Prostate gland (tissue), 2 donors: ENCODE measurements around the gene HERC3. TPM values are rescaled to one million over a fixed set of nuclear protein-coding genes. Genes with fewer than 3 reads are reported as not detected.
"Not testable (repeated sequence)": the region's sequence is repeated elsewhere in the genome, so short reads cannot be mapped to it uniquely, and the experiment has no call there.

Experiments
- DNase-seq: peaks from one replicate; pipeline ENCODE4 v3.0.0-alpha.2; 2019; ENCODE audit warnings: low spot score
- H3K27ac ChIP-seq, 2 donors: fragments of 200-600 bp; sonication (generic); 2 replicates each; pipeline ENCODE4 v1.5.1; 2017 to 2019
- H3K27me3 ChIP-seq: fragments of 200-600 bp; sonication (generic); replicated peaks from 2 replicates; pipeline ENCODE4 v1.5.1; 2019; ENCODE audit not compliant: insufficient read depth
- H3K36me3 ChIP-seq, 2 donors: fragments of 200-600 bp; sonication (generic); 1 replicate in 1 of 2; 2 replicates in 1 of 2; pipeline versions ENCODE4 v1.5.1 to v1.8.1; 2017 to 2019
- H3K4me1 ChIP-seq: fragments of 200-600 bp; sonication (generic); replicated peaks from 2 replicates; pipeline ENCODE4 v1.5.1; 2019
- H3K4me3 ChIP-seq, 2 donors: fragments of 200-600 bp; sonication (generic); 2 replicates each; pipeline ENCODE4 v1.5.1; 2017 to 2019
- H3K9me3 ChIP-seq: fragments of 200-600 bp; sonication (generic); 2 replicates; pipeline ENCODE4 v1.5.1; 2017
- POLR2A ChIP-seq: fragments of 450-650 bp; IDR thresholded peaks from one replicate; pipeline ENCODE4 v1.6.1; 2016; ENCODE audit warnings: antibody characterized with exemption, mild to moderate bottlenecking
- POLR2AphosphoS5 ChIP-seq: sonication (generic); formaldehyde crosslinking; IDR thresholded peaks from one replicate; pipeline ENCODE4 v1.6.1; 2017; ENCODE audit warnings: antibody characterized with exemption
- WGBS: methylation state at CpG from one replicate; pipeline ENCODE4 v1.1.5; 2018; 5-methylcytosine and 5-hydroxymethylcytosine counted together
- intact Hi-C: fragments of 100-400 bp; cut with DNase I; formaldehyde crosslinking; loops from one replicate; pipeline ENCODE4 v1.14.2; 2022
- total RNA-seq, 2 donors: library from RNA; depleted of rRNA; stranded (reverse); fragments of >200 nt; gene quantifications; one replicate each; pipeline ENCODE4 v1.1.0, GENCODE V29; 2016
- TF ChIP-seq, protein P1 (sequence below), 4 experiments: fragments of 200-600 bp in 2 of 4; fragments of 450-650 bp in 2 of 4; sonication (generic) in 2 of 4; IDR thresholded peaks; 1 replicate in 3 of 4; 2 replicates in 1 of 4; pipeline ENCODE4 v1.5.1; 2016 to 2019; ENCODE audit warnings: antibody characterized with exemption in 4 of 4, mild to moderate bottlenecking in 2 of 4, moderate library complexity in 2 of 4

The HERC3 gene
- total RNA-seq, 2 donors from 2014 or later = 36.5 to 42.2 TPM

DNA sequence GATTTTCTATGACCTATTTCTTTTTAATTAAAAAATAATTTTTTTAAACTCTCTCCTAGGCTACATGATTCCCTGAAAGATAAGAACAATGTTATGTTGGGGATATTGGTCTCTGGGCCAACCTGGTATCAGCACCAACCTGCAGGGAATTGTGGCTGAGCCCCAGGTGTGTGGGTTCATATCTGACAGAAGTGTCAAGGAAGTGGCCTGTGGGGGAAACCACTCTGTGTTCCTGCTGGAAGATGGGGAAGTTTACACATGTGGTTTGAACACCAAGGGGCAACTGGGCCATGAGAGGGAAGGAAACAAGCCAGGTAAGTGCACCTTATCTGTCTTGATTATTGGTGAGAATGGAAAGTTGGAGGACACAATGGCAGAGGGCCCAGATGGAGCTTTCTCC is 13.5 kb downstream of the HERC3 start:
- Histone ChIP-seq H3K9me3 (no peaks in the 10 kb centered on the region), H3K36me3 (no peaks in the 10 kb centered on the region), H3K4me3 (no peak overlapping the region), H3K27me3 (no peaks in the 10 kb centered on the region), H3K4me1 (peaks cover 5% of the 10 kb centered on the region), H3K27ac (no peak overlapping the region)
- DNase-seq = no peak
- TF ChIP-seq POLR2AphosphoS5 = no peak
- TF ChIP-seq, protein P1, sequence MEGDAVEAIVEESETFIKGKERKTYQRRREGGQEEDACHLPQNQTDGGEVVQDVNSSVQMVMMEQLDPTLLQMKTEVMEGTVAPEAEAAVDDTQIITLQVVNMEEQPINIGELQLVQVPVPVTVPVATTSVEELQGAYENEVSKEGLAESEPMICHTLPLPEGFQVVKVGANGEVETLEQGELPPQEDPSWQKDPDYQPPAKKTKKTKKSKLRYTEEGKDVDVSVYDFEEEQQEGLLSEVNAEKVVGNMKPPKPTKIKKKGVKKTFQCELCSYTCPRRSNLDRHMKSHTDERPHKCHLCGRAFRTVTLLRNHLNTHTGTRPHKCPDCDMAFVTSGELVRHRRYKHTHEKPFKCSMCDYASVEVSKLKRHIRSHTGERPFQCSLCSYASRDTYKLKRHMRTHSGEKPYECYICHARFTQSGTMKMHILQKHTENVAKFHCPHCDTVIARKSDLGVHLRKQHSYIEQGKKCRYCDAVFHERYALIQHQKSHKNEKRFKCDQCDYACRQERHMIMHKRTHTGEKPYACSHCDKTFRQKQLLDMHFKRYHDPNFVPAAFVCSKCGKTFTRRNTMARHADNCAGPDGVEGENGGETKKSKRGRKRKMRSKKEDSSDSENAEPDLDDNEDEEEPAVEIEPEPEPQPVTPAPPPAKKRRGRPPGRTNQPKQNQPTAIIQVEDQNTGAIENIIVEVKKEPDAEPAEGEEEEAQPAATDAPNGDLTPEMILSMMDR (IDR thresholded peaks at IDR 0.05) = no peak
- TF ChIP-seq POLR2A = no peak
- intact Hi-C loops = no loop called here

DNA sequence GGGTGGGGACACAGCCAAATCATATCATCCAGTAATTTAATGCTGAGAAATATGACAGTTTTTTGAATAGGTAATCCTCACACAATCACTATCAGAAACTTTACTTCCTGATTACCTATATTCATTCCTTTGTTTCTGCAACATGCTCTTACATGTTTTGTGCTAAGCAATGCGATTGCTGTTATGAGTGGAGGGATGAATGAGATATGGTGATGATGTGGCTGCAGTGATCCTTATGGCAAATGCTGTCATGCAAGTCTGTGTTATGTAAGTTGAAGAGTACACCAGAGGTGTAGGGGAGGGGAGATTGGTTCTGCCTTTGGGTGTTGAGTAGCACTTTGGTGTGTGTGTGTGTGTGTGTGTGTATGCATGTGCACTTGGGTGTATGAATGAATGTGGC is 14.6 kb downstream of the HERC3 start:
- H3K27me3 ChIP-seq = no peaks in the 10 kb centered on the region
- no peak for TF ChIP-seq POLR2A
- TF ChIP-seq, protein P1 (IDR thresholded peaks at IDR 0.05) = no peak
- no peaks in the 10 kb centered on the region for H3K36me3 ChIP-seq
- H3K27ac ChIP-seq = no peak overlapping the region
- intact Hi-C loops = no loop called here
- H3K9me3 ChIP-seq = no peaks in the 10 kb centered on the region
- 71% methylated on average over 1 of the region's 1 CpG for WGBS
- no peak overlapping the region for H3K4me3 ChIP-seq
- peaks cover 7% of the 10 kb centered on the region for H3K4me1 ChIP-seq
- DNase-seq = no peak

DNA sequence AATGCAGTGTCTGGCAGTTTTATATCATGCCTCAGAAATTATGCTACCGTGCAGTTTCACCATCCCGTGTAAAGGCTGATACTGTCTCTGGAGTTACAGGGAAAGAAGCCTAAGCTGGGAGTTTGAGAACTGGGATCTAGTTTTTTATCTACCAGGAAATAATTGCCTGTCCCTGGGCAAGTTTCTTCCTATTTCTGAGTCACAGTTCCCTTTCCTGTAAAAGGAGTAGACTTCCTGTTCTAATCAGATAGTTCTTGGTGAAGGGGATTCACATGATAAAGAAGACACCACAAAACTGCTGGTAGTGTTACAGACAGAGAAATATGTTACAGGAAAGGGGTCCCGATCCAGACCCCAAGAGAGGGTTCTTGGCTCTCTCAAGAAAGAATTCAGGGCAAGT is 17.1 kb downstream of the HERC3 start:
- Histone ChIP-seq H3K4me1 (peaks cover 14% of the 10 kb centered on the region), H3K9me3 (no peaks in the 10 kb centered on the region), H3K27ac (no peak overlapping the region), H3K36me3 (no peaks in the 10 kb centered on the region), H3K4me3 (no peak overlapping the region), H3K27me3 (no peaks in the 10 kb centered on the region)
- WGBS = 93% methylated on average over 3 of the region's 3 CpGs
- intact Hi-C loops = no loop called here
- TF ChIP-seq POLR2A = no peak
- TF ChIP-seq, protein P1 (IDR thresholded peaks at IDR 0.05) = no peak
- TF ChIP-seq POLR2AphosphoS5 = no peak
- no peak for DNase-seq

DNA sequence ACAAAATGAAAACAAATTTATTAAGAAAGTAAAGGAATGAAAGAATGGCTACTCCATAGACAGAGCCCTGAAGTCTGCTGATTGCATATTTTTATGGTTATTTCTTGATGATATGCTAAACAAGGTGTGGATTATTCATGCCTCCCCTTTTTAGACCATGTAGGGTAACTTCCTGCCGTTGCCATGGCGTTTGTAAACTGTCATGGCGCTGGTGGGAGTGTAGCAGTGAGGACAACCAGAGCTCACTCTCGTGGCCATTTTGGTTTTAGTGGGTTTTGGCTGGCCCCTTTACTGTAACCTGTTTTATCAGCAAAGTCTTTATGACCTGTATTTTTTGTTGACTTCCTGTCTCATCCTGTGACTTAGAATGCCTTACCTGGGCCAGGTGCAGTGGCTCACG is 17.5 kb downstream of the HERC3 start:
- peaks cover 14% of the 10 kb centered on the region for H3K4me1 ChIP-seq
- H3K27ac ChIP-seq, H3K4me3 ChIP-seq, H3K9me3 ChIP-seq, DNase-seq, intact Hi-C loops, H3K36me3 ChIP-seq, H3K27me3 ChIP-seq: not testable (repeated sequence)
- WGBS = 93% methylated on average over 5 of the region's 5 CpGs

DNA sequence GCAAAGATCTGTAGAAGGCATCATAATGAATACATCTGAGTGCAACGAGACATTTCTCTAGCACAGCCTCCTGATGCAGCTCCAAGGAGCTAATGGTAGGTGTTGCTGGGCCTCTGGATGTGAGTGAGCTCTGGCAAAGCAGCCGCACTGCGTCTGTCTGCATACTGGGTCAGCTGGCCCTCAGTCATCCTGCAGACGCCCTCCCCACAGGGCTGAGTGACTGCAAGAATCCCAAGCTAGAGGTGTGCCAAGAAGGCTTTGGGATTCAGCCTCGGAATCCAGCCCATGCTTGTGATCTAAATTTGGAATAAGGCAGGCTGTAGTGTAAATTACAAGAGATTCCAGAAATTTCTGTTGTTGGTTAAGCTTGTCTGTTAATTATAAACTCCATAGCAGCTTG is 18.5 kb downstream of the HERC3 start:
- Histone ChIP-seq H3K27ac (peak overlapping the region; percentile 16 to 56), H3K9me3 (no peaks in the 10 kb centered on the region), H3K27me3 (no peaks in the 10 kb centered on the region), H3K4me1 (peaks cover 14% of the 10 kb centered on the region), H3K36me3 (no peaks in the 10 kb centered on the region), H3K4me3 (no peak overlapping the region)
- TF ChIP-seq POLR2A = no peak
- no peak for TF ChIP-seq POLR2AphosphoS5
- TF ChIP-seq, protein P1 (IDR thresholded peaks at IDR 0.05) = no peak
- intact Hi-C loops = no loop called here
- no peak for DNase-seq
- WGBS = 40% methylated on average over 5 of the region's 5 CpGs
